ENCODE data around the gene KCNQ1. TPM values are rescaled to one million over a fixed set of nuclear protein-coding genes. Genes with fewer than 3 reads are reported as not detected.

Gene KCNQ1
- total and polyA plus RNA-seq, 2 of the 13 experiments (the other 11 are each of a cell fraction or from before 2014, with no cell fraction given) = 0.02 to 0.08 TPM

DNA sequence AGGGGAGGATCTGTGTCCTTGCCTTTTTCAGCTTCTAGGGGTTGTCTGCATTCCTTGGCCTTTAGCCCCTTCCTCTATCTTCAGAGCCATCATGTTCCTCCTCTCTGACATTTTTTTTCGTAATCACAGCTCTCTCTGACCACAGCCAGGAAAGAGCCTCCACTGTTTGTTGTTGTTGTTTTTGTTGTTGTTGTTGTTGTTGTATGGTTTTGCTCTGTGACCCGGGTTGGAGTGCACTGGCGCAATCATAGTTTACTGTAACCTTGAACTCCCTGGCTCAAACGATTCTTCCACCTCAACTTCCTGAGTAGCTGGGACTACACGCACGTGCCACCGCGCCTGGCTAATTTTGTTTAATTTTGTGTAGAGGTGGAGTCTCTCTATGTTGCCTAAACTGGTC is 310.3 kb downstream of the KCNQ1 start:
- FAIRE-seq = no peak
- Histone ChIP-seq H3K9me3 (ENCODE audit: low read length) (peaks cover 11% of the 10 kb centered on the region; the same call in 1 of the 2 replicates), H3K4me1 (ENCODE audit: insufficient read depth, low read length) (peaks cover 9% of the 10 kb centered on the region), H3K27ac (ENCODE audit: extremely low read length, insufficient read depth, low read length) (no peak overlapping the region), H3K79me2 (ENCODE audit: insufficient read depth, low read length) (no peaks in the 10 kb centered on the region), H3K9ac (ENCODE audit: insufficient read depth, low read depth, low read length) (no peak overlapping the region), H3K27me3 (ENCODE audit: control insufficient read depth in 1 of 2, insufficient read depth in 2 of 2, low read length in 2 of 2) (peaks cover 11 to 56% of the 10 kb centered on the region in 2 experiments), H2AFZ (ENCODE audit: low read length) (no peak overlapping the region), H4K20me1 (ENCODE audit: insufficient read depth, low read length) (no peaks in the 10 kb centered on the region), H3K4me2 (ENCODE audit: low read depth, low read length) (no peak overlapping the region), H3K4me3 (replicated peaks in 1 of 3; ENCODE audit: insufficient read depth in 1 of 3, low read depth in 2 of 3, low read length in 3 of 3) (no peak overlapping the region), H3K36me3 (replicated peaks in 1 of 2; ENCODE audit: control insufficient read depth in 1 of 2, insufficient read depth in 2 of 2, low read length in 2 of 2) (no peaks in the 10 kb centered on the region)
- CTCF ChIA-PET (ENCODE audit: low intra/inter-chr PET ratio, low total read pairs) = no interaction called here
- intact Hi-C loops (cut with micrococcal nuclease; ENCODE audit: unreplicated experiment) = no loop called here
- no peak for DNase-seq (ENCODE audit: low spot score)
- in situ Hi-C loops (cut with HindIII; ENCODE audit: extremely low pct_ligation_motif_present, low pct_unique_long_range_greater_than_20kb) = no loop called here
- ATAC-seq = no peak
- TF ChIP-seq FOXP1 (IDR thresholded peaks at IDR 0.05) (peak; percentile 67; the same call in 1 of the 2 replicates), FOXP1 (CRISPR knock-in tag; IDR thresholded peaks at IDR 0.05) (peak; percentile 57), RARA (CRISPR knock-in tag; IDR thresholded peaks at IDR 0.05) (peak; percentile 40; the same call in 1 of the 2 replicates), BHLHE40 (IDR thresholded peaks at IDR 0.05; ENCODE audit: low read length) (peak; percentile 35; the same call in 1 of the 2 replicates), AHR (CRISPR knock-in tag; IDR thresholded peaks at IDR 0.05) (no peak), NR2F6 (IDR thresholded peaks at IDR 0.05) (no peak), NR2F6 (CRISPR knock-in tag; IDR thresholded peaks at IDR 0.05) (0 out of 2 replicates have a peak, but pooled peaks have one; percentile 7), KLF13 (CRISPR knock-in tag; IDR thresholded peaks at IDR 0.05) (no peak), PRDM15 (CRISPR knock-in tag; IDR thresholded peaks at IDR 0.05) (no peak)
- TF ChIP-seq, protein P1, sequence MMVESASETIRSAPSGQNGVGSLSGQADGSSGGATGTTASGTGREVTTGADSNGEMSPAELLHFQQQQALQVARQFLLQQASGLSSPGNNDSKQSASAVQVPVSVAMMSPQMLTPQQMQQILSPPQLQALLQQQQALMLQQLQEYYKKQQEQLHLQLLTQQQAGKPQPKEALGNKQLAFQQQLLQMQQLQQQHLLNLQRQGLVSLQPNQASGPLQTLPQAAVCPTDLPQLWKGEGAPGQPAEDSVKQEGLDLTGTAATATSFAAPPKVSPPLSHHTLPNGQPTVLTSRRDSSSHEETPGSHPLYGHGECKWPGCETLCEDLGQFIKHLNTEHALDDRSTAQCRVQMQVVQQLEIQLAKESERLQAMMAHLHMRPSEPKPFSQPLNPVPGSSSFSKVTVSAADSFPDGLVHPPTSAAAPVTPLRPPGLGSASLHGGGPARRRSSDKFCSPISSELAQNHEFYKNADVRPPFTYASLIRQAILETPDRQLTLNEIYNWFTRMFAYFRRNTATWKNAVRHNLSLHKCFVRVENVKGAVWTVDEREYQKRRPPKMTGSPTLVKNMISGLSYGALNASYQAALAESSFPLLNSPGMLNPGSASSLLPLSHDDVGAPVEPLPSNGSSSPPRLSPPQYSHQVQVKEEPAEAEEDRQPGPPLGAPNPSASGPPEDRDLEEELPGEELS (CRISPR knock-in tag; IDR thresholded peaks at IDR 0.05) = peak; percentile 63
- no TSS peak for BruUV-seq (replicated peaks)
- POLR2A ChIA-PET = no interaction called here
- 20% methylated on average over 8 of the region's 8 CpGs for WGBS (ENCODE audit: low lambda C conversion rate)

Data from HepG2 (cell line).